ENCODE results near the gene SUDS3. TPM values are rescaled to one million over a fixed set of nuclear protein-coding genes. Genes with fewer than 3 reads are reported as not detected.

SUDS3 gene, protein sequence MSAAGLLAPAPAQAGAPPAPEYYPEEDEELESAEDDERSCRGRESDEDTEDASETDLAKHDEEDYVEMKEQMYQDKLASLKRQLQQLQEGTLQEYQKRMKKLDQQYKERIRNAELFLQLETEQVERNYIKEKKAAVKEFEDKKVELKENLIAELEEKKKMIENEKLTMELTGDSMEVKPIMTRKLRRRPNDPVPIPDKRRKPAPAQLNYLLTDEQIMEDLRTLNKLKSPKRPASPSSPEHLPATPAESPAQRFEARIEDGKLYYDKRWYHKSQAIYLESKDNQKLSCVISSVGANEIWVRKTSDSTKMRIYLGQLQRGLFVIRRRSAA
- total RNA-seq = 11.0 and 13.6 TPM in 2 replicates

DNA sequence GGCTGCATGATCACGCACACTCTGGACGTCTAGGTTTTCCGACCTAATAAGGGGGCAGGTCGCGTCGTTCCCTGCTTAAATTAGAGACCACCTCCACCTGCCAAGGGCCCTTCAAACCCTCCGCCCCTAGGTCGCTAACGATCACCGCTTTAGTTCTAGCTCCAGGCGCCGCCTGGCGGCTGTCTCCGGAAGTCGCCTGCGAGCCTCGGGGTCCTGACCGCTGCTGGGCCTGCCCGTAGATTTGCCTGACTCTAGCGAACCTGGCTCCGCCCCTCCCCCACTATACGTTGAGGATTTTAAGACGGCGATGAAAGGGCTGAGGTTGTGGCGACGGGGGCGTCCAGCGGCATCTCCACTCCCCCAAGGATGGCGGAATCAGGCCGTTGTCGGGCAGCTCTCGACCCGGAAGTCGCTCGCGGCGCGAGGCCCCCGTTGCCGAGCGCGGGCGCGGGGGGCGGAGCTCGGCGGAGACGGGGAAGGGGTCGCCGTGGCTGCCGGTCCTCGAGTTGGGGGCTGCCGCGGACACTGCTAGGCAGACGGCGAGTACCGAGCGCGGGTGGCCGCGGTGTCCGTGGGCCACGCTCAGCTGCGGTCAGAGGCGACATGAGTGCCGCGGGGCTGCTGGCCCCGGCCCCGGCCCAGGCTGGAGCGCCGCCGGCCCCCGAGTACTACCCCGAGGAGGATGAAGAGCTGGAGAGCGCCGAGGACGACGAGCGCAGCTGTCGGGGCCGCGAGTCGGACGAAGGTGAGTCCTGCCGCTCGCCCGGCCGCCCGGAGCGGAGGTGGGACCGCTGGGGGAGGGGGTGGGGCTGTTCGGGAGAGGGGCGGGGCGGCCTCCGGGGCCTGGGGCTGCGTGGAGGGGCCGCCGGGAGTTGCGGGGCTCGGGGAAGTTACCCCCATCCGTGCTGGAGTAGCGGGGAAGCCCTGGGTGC lies at the start of gene SUDS3:
SUDS3 (plus strand) TSS at position 467 of the 932 bp plus-strand sequence; CDS start at position 604, 137 bp downstream.

DNA sequence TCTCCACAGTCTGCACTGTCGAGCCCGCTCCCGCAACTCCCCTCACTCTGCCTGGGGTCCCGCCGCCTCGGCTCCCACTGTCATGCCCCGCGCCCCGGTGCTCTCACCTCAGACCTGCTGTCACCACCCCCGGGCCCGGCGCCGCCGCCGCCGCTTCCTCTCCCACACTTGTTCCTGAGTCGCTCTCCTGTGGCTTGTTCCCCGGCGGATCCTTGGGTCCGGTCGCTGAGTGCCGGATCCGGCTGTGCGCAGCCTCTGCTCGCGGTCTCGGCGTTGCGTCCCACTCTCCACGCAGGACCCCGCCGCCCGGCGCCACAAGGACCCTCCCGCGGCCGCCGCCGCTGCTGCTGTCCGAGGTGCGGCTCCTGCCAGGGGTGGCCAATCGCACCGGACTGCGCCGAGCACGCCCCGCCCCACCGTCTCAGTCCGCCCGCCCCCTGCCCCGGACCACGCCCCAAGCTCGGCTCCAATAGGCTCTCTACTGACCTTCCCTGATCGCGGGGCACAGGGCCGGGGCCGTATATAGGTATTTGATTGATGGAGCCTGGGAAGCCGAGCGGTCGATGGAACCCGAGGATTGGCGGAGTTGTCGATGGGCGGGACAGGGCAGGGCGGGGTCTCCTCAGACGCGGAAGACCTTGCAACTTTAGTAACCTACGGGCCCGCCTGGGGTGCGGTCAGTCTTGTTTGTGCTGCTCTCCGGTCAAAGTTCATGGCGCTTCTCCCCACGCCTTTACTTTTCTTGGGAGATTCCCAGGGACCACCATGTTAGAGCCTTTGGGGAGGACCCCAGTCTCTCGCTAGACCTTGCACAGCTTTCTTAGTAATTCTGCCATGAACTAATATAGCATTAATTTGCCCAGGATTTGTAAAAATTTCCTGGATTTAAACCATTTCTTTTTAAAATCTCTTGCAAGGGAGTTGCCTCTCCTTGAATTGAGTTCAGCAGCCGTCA lies 3.5 kb upstream of the SUDS3 start, which contains the start of gene TAOK3:
TAOK3 (minus strand) TSS at position 367 of the 955 bp plus-strand sequence. CDS start 117,340 bp downstream, outside the sequence.

Other genes with a start within 250 kb of the SUDS3 start
- gene PEBP1, start 240.4 kb upstream of the SUDS3 start, total RNA-seq = 155 and 189 TPM in 2 replicates
- gene TAOK3, start 3.6 kb upstream of the SUDS3 start, total RNA-seq = 7.9 and 8.6 TPM in 2 replicates